Measurements from ENCODE around the gene NDUFAF2.
A peak's percentile ranks its signal among the peaks of the same experiment; 100 is the strongest.
"Not testable (repeated sequence)": the region's sequence is repeated elsewhere in the genome, so short reads cannot be mapped to it uniquely, and the experiment has no call there.

NDUFAF2 gene

DNA sequence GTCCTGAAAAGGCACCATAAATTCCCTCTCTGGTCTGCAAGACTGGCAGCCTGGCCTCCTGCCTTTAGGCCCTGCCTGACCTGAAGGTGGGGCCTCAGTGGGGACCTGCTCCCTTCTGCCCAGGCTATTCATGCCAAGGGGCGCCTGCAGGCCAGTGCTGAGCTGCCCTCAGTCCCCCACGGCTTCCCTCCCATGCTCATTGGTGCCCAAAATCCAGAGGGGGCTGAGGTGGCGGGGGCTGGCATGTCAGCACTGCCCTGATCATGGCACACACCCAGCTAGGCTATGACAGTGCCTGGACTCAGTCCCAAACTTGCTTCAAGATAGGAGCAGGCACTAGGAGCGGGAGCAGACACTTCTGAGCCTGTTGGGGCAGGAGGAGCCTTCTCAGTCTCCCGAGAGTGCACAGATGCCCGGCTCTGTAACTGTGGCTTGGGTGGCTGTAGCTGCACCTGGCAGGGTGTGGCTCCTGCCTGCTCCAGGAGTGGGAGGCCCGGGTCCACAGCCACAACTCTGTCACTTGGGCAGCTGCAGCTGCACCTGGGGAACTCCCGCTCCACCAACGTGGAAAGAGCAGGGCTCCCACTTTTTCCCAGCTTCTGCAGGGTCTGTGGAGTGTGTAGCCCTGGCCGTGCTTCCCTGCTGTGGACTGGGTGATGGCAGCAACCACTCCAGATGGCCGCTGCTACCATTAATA is 49.0 kb downstream of the NDUFAF2 start:
- no peak for DNase-seq

- no peak for DNase-seq
Measured at GRCh38 chr5:60996368-60996767, 51.4 kb downstream of the NDUFAF2 start.

DNA sequence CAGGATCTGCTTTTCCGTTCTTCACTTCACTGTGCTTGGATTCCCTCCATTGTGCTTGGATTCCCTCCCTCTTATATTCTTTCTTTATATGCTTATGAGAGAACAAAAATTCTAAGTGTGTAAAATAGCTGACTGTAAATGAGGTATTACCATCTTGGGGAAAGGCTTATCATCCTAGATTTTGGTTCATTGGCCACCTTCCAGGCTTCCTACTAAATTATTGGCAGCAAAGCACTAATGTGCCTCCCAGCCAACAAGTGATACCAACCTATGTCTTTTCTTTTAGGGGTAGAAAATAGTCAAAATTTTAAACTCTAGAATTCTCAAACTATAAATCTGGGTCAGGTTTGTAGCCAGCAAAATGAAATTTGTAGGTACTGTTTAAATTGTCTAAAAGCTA is 52.7 kb downstream of the NDUFAF2 start:
- peak; percentile 36 for DNase-seq

GRCh38 chr5:61000887-61001286 is 55.9 kb downstream of the NDUFAF2 start:
- no peak for DNase-seq

DNA sequence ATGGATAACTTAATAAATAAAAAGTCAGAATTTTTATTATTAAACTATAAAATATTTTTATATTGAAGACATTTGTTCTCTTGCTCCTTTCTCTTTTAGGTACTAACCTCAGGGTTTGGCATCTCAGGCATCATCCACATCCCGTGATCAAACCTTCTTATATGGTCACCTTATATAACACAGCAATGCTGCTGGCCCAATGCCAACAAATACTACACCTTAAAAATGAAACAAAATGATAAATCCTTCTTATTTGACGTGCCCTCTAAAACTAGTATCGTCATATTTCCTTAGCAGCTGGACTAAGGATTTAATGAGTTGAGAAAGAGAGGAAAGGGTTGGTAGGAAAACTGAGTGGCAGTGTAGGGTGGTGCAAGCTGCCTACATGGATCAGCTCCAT is 56.6 kb downstream of the NDUFAF2 start:
- no peak for DNase-seq

- DNase-seq, result no peak
Measured at GRCh38 chr5:61002611-61003355, 57.8 kb downstream of the NDUFAF2 start.

- DNase-seq, result no peak
Measured at GRCh38 chr5:61004448-61004847, 59.4 kb downstream of the NDUFAF2 start.

- no peak for DNase-seq
Measured at GRCh38 chr5:61009907-61010306, 64.9 kb downstream of the NDUFAF2 start.

GRCh38 chr5:61010467-61011454 is 65.8 kb downstream of the NDUFAF2 start:
- DNase-seq, result no peak

DNA sequence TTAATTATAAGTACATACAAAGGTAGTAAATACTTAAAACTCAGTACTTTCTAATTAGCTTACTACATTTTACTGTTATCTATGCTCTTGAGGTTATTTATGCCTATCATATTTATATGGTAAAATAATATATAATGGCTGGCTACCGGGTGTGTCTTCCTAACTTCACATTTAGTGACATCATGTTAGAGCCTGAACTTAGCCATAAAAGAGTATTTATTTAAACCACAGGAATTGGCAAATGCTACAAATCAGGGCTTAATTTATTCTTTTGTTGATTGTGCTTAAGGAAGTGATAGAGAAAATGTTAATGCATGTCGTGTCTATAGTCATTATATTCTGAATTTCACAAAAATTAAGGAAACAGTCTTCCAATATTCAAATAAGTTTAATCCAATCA is 73.1 kb downstream of the NDUFAF2 start:
- no peak for DNase-seq

DNA sequence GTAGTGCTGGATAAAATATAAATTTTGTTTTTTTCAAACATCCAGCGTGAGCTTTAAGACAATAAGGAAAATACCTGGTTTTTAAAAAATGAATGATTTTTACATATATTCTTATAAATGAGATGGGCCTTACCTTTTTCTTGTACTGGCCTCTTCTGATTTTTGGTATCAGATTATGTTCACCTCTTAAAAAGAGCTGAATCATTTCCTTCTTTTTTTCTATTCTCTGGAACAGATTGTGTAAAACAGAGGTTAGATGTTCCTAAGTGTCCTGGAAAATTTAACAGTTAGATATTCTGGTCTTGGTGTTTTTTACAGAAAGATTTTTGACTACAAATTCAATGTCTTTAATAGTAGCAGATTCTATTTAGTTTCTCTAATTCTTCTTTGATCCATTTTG is 74.6 kb downstream of the NDUFAF2 start:
- DNase-seq, result no peak

DNA sequence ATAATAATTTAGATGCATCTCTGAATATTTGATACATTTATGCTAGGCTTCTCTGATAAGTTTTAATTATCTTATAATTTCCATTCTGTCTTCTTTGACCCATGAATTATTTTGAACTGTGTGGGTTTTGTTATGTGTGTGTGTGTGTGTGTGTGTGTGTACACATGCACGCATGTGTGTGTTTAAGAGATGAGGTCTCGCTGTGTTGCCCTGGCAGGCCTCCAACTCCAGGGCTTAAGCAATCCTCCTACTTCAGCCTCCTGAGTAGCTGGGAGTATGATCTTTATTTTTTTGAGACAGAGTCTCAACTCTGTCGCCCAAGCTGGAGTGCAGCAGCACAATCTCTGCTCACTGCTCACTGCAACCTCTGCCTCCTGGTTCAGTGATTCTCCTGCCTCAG is 75.4 kb downstream of the NDUFAF2 start:
- DNase-seq, result no peak

DNA sequence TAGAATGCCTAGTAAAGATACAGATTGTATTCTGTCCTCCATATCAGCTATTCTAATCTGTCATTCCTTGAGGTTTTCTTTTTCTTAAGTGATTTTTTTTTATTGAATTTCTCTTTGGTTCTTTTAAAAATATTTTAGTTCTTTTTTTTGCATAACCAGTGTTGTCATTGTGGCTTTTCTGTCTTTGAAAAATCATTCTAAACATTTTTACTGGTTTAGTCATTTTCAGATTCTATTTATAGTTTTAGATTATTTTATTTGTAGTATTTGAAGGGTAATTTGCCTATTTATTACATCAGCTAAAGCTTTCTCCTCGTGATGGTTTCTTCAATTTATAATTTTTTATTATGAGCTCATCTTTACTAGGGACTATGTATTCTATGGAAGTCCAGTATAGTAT is 78.1 kb downstream of the NDUFAF2 start:
- DNase-seq, result no peak

- DNase-seq, result no peak
Measured at GRCh38 chr5:61026004-61026403, 81.0 kb downstream of the NDUFAF2 start.

DNA sequence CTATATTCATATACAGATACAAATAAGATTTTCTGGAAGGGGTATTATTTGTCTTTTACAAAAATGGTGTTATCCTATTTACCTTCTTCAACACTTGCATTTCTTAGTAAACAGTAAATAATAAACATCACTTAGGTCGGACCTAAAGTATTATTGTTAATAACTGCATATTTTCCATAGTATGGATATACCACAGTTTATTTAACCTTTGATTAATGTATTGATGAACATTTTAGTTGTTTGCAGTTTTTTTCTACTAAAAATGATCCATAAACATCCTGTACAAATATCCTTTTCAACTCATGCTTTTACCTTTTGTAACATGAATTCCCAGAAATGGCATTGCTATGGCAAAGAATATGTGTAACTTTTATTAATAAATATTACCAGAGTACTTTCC is 83.4 kb downstream of the NDUFAF2 start:
- no peak for DNase-seq

GRCh38 chr5:61029456-61030162 is 84.6 kb downstream of the NDUFAF2 start:
- DNase-seq, result no peak

DNA sequence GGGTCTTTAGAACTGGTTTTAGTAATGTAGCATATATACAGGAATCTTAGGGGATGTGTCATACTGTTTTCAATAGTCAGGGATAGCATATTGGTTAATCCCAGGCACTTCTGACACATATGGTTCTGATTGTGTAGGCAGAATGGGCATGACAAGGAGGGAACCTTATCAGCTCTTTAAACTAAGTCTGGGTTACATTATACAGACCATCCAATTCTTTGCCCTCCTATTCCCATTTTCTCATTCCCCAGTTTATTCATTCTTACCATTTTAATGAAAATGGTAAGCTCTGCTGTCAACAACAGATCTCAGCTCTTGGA is 85.1 kb downstream of the NDUFAF2 start:
- DNase-seq, result no peak

DNA sequence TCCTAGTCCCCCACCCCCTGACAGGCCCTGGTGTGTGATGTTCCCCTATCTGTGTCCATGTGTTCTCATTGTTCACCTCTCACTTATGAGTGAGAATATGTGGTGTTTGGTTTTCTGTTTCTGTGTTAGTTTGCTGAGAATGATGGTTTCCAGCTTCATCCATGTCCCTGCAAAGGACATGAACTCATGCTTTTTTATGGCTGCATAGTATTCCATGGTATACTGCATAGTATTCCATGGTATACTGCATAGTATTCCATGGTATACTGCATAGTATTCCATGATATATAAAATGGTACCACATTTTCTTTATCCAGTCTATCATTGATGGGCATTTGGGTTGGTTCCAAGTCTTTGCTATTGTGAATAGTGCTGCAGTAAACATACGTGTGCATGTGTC is 86.3 kb downstream of the NDUFAF2 start:
- not testable (repeated sequence) for DNase-seq

GRCh38 chr5:61044545-61044944 is 99.5 kb downstream of the NDUFAF2 start:
- DNase-seq, result no peak

DNA sequence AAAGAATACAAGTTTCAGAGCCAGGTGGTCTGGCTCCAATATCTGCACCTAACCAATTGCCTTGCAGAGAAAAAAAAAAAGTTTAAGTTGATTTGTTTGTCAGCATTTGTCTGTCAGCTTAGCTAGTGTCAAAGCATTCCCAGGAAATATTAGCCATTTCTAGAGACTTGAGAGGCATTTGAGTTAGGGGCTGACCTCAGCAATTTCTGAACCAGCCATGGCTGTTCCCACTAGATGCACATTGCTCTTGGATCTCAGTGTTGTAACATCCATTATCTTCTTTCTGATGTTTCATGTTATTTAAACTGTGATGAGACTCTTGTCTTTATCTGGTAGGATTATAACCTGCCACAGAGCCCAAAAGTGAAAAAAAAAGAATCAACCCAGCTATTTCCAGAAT is 102.3 kb downstream of the NDUFAF2 start:
- no peak for DNase-seq

GRCh38 chr5:61048534-61048933 is 103.5 kb downstream of the NDUFAF2 start:
- no peak for DNase-seq

- DNase-seq, result no peak
Measured at GRCh38 chr5:61050292-61050691, 105.3 kb downstream of the NDUFAF2 start.

DNA sequence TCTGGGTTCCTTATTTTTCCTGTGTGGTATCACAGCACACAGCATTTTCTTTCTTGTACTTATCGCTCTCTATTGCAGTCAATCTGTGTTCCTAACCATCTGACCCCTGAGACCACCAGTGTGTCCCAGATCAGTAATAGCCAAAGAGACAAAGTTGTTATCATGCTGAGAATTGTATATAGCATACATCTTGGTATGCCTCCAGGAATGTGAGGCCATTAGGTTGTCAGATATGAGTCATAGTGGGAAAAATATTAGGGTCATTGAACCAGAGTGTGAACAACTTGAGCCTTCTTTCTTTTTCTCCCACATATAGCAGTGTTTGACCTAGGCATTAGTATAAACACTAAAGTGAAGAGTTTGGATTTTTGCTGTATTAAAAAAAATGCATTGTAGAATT is 106.3 kb downstream of the NDUFAF2 start:
- DNase-seq, result no peak
